OCI-LY1 (cell line): ENCODE measurements around the gene MYBPC1.

Experiments
- H2AFZ ChIP-seq: fragments of 200-600 bp; sonication (generic), shearing (Covaris generic); 2 replicates; pipeline ENCODE4 v1.6.0; 2014; ENCODE audit warnings: antibody characterized with exemption, mild to moderate bottlenecking, low read length
- H3F3A ChIP-seq: fragments of 200-600 bp; sonication (generic), shearing (Covaris generic); 2 replicates; pipeline ENCODE4 v1.6.0; 2014; ENCODE audit warnings: mild to moderate bottlenecking, antibody characterized with exemption, low read length, moderate library complexity; ENCODE audit not compliant: insufficient read depth
- H3K27ac ChIP-seq: fragments of 200-600 bp; sonication (generic); 2 replicates; pipeline ENCODE4 v1.5.1; 2014; ENCODE audit warnings: low read length, mixed run types, mild to moderate bottlenecking, low read depth; ENCODE audit not compliant: poor library complexity, severe bottlenecking
- H3K27me3 ChIP-seq: fragments of 200-600 bp; sonication (generic); 2 replicates; pipeline ENCODE4 v1.6.0; 2014; ENCODE audit warnings: antibody characterized with exemption, mild to moderate bottlenecking, low read length, moderate library complexity; ENCODE audit not compliant: insufficient read depth
- H3K36me3 ChIP-seq: fragments of 200-600 bp; sonication (generic); 2 replicates; pipeline ENCODE4 v1.6.1; 2014; ENCODE audit warnings: mild to moderate bottlenecking, antibody characterized with exemption, low read length, moderate library complexity, mixed read lengths; ENCODE audit not compliant: insufficient read depth
- H3K4me1 ChIP-seq: fragments of 200-600 bp; sonication (generic); 2 replicates; pipeline ENCODE4 v1.5.1; 2014; ENCODE audit warnings: mild to moderate bottlenecking, low read length, moderate library complexity; ENCODE audit not compliant: insufficient read depth, severe bottlenecking
- H3K4me2 ChIP-seq: fragments of 200-600 bp; sonication (generic), shearing (Covaris generic); 2 replicates; pipeline ENCODE4 v1.6.1; 2014; ENCODE audit warnings: low read length
- H3K4me3 ChIP-seq: fragments of 200-600 bp; sonication (generic); 2 replicates; pipeline ENCODE4 v1.5.1; 2014; ENCODE audit warnings: low read length, low read depth, mild to moderate bottlenecking, mixed read lengths; ENCODE audit not compliant: poor library complexity, severe bottlenecking
- H3K79me2 ChIP-seq: fragments of 200-600 bp; shearing (Covaris generic); 2 replicates; pipeline ENCODE4 v1.6.1; 2016; ENCODE audit warnings: mixed run types, low read length, mixed read lengths; ENCODE audit not compliant: insufficient read depth
- H3K9ac ChIP-seq: fragments of 200-600 bp; sonication (generic), shearing (Covaris generic); 2 replicates; pipeline ENCODE4 v1.6.1; 2014; ENCODE audit warnings: mild to moderate bottlenecking, low read length, mixed read lengths
- H3K9me2 ChIP-seq: fragments of 200-600 bp; sonication (generic), shearing (Covaris generic); 2 replicates; pipeline ENCODE4 v1.6.1; 2014; ENCODE audit warnings: low read depth, mild to moderate bottlenecking, low read length, mixed read lengths
- H3K9me3 ChIP-seq: fragments of 200-600 bp; shearing (Covaris generic); 2 replicates; pipeline ENCODE4 v1.6.1; 2014; ENCODE audit warnings: low read length, mixed read lengths
- H4K20me1 ChIP-seq: fragments of 200-600 bp; sonication (generic), shearing (Covaris generic); 2 replicates; pipeline ENCODE4 v1.6.0; 2016; ENCODE audit warnings: mild to moderate bottlenecking, low read length; ENCODE audit not compliant: insufficient read depth
- CTCF ChIP-seq: fragments of 200-600 bp; sonication (generic), shearing (Covaris generic); IDR thresholded peaks from 2 replicates; pipeline ENCODE4 v1.5.1; 2017; ENCODE audit warnings: mild to moderate bottlenecking, antibody characterized with exemption, low read length, moderate library complexity, mixed read lengths
- EZH2 ChIP-seq: fragments of 200-600 bp; sonication (generic), shearing (Covaris generic); IDR thresholded peaks from 2 replicates; pipeline ENCODE4 v1.8.0; 2017; ENCODE audit warnings: borderline replicate concordance, mixed run types, mild to moderate bottlenecking, antibody characterized with exemption, low read length, moderate library complexity, mixed read lengths

The MYBPC1 gene

DNA sequence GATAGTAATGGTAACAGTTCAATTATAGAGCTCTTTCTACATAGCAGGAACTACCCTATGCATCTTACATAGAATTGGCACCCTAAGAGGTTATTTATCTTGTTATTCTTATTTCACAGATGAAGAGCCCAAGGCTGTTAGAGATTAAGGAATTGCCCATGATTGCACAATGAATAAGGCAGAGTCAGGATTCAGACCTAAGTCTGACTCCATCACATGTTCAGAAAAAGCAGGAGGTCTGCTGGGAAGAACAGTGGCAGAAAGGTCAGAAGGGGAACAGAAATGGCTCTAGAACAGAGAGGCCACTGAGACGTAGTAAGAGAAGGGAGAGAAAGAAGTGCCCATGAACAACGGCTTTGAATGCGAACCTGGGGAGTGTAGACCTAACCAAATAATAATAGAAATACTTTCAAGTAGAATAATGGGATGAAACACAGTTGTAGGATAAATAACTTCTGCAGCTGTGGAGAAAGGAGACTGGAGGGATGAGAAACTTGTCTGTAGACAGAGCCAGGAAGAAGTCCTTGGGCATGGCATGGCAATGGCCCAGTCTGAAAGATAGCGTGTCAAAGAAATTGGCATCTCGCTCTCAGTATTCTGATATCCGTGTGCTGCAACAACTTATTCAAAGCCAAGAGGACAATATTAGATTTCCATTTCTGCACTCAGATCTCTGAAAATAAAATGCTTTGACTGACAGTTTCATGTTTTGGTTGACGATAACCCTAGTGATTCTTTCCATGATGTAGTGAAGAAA is 17.6 kb downstream of the MYBPC1 start:
- H3K36me3 ChIP-seq: no peaks in the 10 kb centered on the region
- H4K20me1 ChIP-seq: no peaks in the 10 kb centered on the region
- H3K4me1 ChIP-seq: peaks cover 18% of the 10 kb centered on the region
- TF ChIP-seq EZH2: no peak
- TF ChIP-seq CTCF: no peak
- H3K4me2 ChIP-seq: no peak overlapping the region
- no peaks in the 10 kb centered on the region for H3K79me2 ChIP-seq
- no peak overlapping the region for H3K27ac ChIP-seq
- H3K9ac ChIP-seq: no peak overlapping the region
- no peaks in the 10 kb centered on the region for H3K9me3 ChIP-seq
- no peaks in the 10 kb centered on the region for H3F3A ChIP-seq
- H3K4me3 ChIP-seq: no peak overlapping the region
- H3K9me2 ChIP-seq: no peaks in the 10 kb centered on the region
- H2AFZ ChIP-seq: no peak overlapping the region
- no peaks in the 10 kb centered on the region for H3K27me3 ChIP-seq

- Histone ChIP-seq H3K4me2 (peak overlapping the region; percentile 3; the same call in 1 of the 2 replicates), H3K4me3 (no peak overlapping the region), H3K79me2 (no peaks in the 10 kb centered on the region), H3K36me3 (no peaks in the 10 kb centered on the region), H3K27ac (peak overlapping the region; percentile 11), H2AFZ (peak overlapping the region; percentile 15; the same call in 1 of the 2 replicates), H3K9me3 (no peaks in the 10 kb centered on the region), H3K4me1 (peaks cover 55% of the 10 kb centered on the region), H3K27me3 (no peaks in the 10 kb centered on the region), H3K9ac (no peak overlapping the region), H4K20me1 (no peaks in the 10 kb centered on the region), H3F3A (no peaks in the 10 kb centered on the region), H3K9me2 (no peaks in the 10 kb centered on the region)
- no peak for TF ChIP-seq EZH2
- no peak for TF ChIP-seq CTCF
These were observed 21.3 kb downstream of the MYBPC1 start for GRCh38 chr12:101616027-101616494.

- Histone ChIP-seq H3K4me3 (no peak overlapping the region), H3K9ac (no peak overlapping the region), H3K9me3 (no peaks in the 10 kb centered on the region), H3K4me2 (no peak overlapping the region), H3K27ac (peak overlapping the region; percentile 56), H3K36me3 (no peaks in the 10 kb centered on the region), H3K9me2 (no peaks in the 10 kb centered on the region), H2AFZ (no peak overlapping the region), H4K20me1 (no peaks in the 10 kb centered on the region), H3K79me2 (no peaks in the 10 kb centered on the region), H3K27me3 (no peaks in the 10 kb centered on the region), H3F3A (no peaks in the 10 kb centered on the region), H3K4me1 (peaks cover 68% of the 10 kb centered on the region)
- TF ChIP-seq EZH2: no peak
These were observed 24.4 kb downstream of the MYBPC1 start for GRCh38 chr12:101619026-101619786.
